Activated naive CD4-positive, alpha-beta T cell treated with anti-CD3 and anti-CD28 coated beads, Interleukin-2, amount 50 U/mL, for 24 hours (primary cell): Measurements from ENCODE around the gene SLC4A9.
"Not testable (repeated sequence)": the region's sequence is repeated elsewhere in the genome, so short reads cannot be mapped to it uniquely, and the experiment has no call there.

Experiments
- H3K27ac Mint-ChIP-seq: one replicate; pipeline ENCODE4 v1.8.0; 2021; ENCODE audit warnings: mild to moderate bottlenecking, mixed read lengths
- H3K27me3 Mint-ChIP-seq: one replicate; pipeline ENCODE4 v1.8.0; 2021; ENCODE audit warnings: mixed read lengths
- H3K36me3 Mint-ChIP-seq: one replicate; pipeline ENCODE4 v1.8.0; 2021; ENCODE audit warnings: mixed read lengths
- H3K4me1 Mint-ChIP-seq: one replicate; pipeline ENCODE4 v1.8.0; 2021; ENCODE audit warnings: mixed read lengths
- H3K4me3 Mint-ChIP-seq: one replicate; pipeline ENCODE4 v1.8.0; 2021; ENCODE audit warnings: mild to moderate bottlenecking, mixed read lengths
- H3K9me3 Mint-ChIP-seq: one replicate; pipeline ENCODE4 v1.8.0; 2021; ENCODE audit warnings: mixed read lengths

SLC4A9 gene

GRCh38 chr5:140393738-140394137 lies 33.7 kb downstream of the SLC4A9 start:
- Mint-ChIP-seq H3K27me3 (no peaks in the 10 kb centered on the region), H3K4me3 (no peak overlapping the region), H3K9me3 (no peaks in the 10 kb centered on the region), H3K4me1 (no peaks in the 10 kb centered on the region), H3K36me3 (peaks cover 2% of the 10 kb centered on the region), H3K27ac (no peak overlapping the region)

GRCh38 chr5:140398379-140398811 lies 38.4 kb downstream of the SLC4A9 start:
- Mint-ChIP-seq H3K27ac (no peak overlapping the region), H3K4me1 (peaks cover 7% of the 10 kb centered on the region), H3K27me3 (no peaks in the 10 kb centered on the region), H3K4me3 (no peak overlapping the region), H3K9me3 (no peaks in the 10 kb centered on the region), H3K36me3 (no peaks in the 10 kb centered on the region)

- H3K27ac Mint-ChIP-seq, result peak overlapping the region; percentile 91
- no peak overlapping the region for H3K4me3 Mint-ChIP-seq
- peaks cover 4% of the 10 kb centered on the region for H3K36me3 Mint-ChIP-seq
- H3K4me1 Mint-ChIP-seq, result peaks cover 22% of the 10 kb centered on the region
- H3K9me3 Mint-ChIP-seq, result no peaks in the 10 kb centered on the region
- no peaks in the 10 kb centered on the region for H3K27me3 Mint-ChIP-seq
These were observed 40.2 kb downstream of the SLC4A9 start for GRCh38 chr5:140399979-140400729.

GRCh38 chr5:140400730-140401361 lies 40.9 kb downstream of the SLC4A9 start:
- no peak overlapping the region for H3K4me3 Mint-ChIP-seq
- H3K4me1 Mint-ChIP-seq, result peaks cover 25% of the 10 kb centered on the region
- H3K36me3 Mint-ChIP-seq, result peaks cover 6% of the 10 kb centered on the region
- H3K27ac Mint-ChIP-seq, result peak overlapping the region; percentile 91
- H3K9me3 Mint-ChIP-seq, result no peaks in the 10 kb centered on the region
- H3K27me3 Mint-ChIP-seq, result no peaks in the 10 kb centered on the region

- no peak within 1 kb of the TSS for H3K27ac Mint-ChIP-seq
- no peaks in the 10 kb centered on the region for H3K27me3 Mint-ChIP-seq
- no peak within 1 kb of the TSS for H3K4me3 Mint-ChIP-seq
- peaks cover 8% of the 10 kb centered on the region for H3K36me3 Mint-ChIP-seq
- H3K9me3 Mint-ChIP-seq, result no peaks in the 10 kb centered on the region
- peaks cover 31% of the 10 kb centered on the region for H3K4me1 Mint-ChIP-seq
These were observed 41.6 kb downstream of the SLC4A9 start, which contains the start of gene ANKHD1 for GRCh38 chr5:140401362-140402257. Gene ANKHD1, plus strand, starts transcription at chr5:140401833. Its CDS starts 135 bp downstream, at chr5:140401968.

- Mint-ChIP-seq H3K9me3 (no peaks in the 10 kb centered on the region), H3K27me3 (no peaks in the 10 kb centered on the region), H3K4me3 (no peak overlapping the region), H3K36me3 (peaks cover 8% of the 10 kb centered on the region), H3K4me1 (peaks cover 34% of the 10 kb centered on the region), H3K27ac (peak overlapping the region; percentile 23)
These were observed 42.5 kb downstream of the SLC4A9 start for GRCh38 chr5:140402258-140403074.

GRCh38 chr5:140403613-140404012 lies 43.6 kb downstream of the SLC4A9 start:
- peaks cover 8% of the 10 kb centered on the region for H3K36me3 Mint-ChIP-seq

GRCh38 chr5:140408750-140409241 lies 48.8 kb downstream of the SLC4A9 start:
- H3K4me3 Mint-ChIP-seq, result peak overlapping the region; percentile 36
- H3K4me1 Mint-ChIP-seq, result peaks cover 64% of the 10 kb centered on the region
- H3K27ac Mint-ChIP-seq, result peak overlapping the region; percentile 23
- peaks cover 7% of the 10 kb centered on the region for H3K36me3 Mint-ChIP-seq
- no peaks in the 10 kb centered on the region for H3K9me3 Mint-ChIP-seq
- no peaks in the 10 kb centered on the region for H3K27me3 Mint-ChIP-seq

More at GRCh38 chr5:140403613-140404012, 43.6 kb downstream of the SLC4A9 start:
- H3K4me1 Mint-ChIP-seq, result peaks cover 44% of the 10 kb centered on the region
- no peaks in the 10 kb centered on the region for H3K9me3 Mint-ChIP-seq
- no peaks in the 10 kb centered on the region for H3K27me3 Mint-ChIP-seq
- peak overlapping the region; percentile 57 for H3K27ac Mint-ChIP-seq
- no peak overlapping the region for H3K4me3 Mint-ChIP-seq

GRCh38 chr5:140413230-140413629 lies 53.2 kb downstream of the SLC4A9 start:
- no peaks in the 10 kb centered on the region for H3K27me3 Mint-ChIP-seq
- H3K4me1 Mint-ChIP-seq, result peaks cover 49% of the 10 kb centered on the region
- H3K36me3 Mint-ChIP-seq, result peaks cover 9% of the 10 kb centered on the region
- H3K9me3 Mint-ChIP-seq, result no peaks in the 10 kb centered on the region
- peak overlapping the region; percentile 26 for H3K4me3 Mint-ChIP-seq
- no peak overlapping the region for H3K27ac Mint-ChIP-seq

GRCh38 chr5:140417235-140417634 lies 57.2 kb downstream of the SLC4A9 start:
- Mint-ChIP-seq H3K27ac (no peak overlapping the region), H3K4me3 (no peak overlapping the region), H3K4me1 (peaks cover 66% of the 10 kb centered on the region), H3K27me3 (no peaks in the 10 kb centered on the region), H3K36me3 (peaks cover 22% of the 10 kb centered on the region), H3K9me3 (no peaks in the 10 kb centered on the region)

GRCh38 chr5:140418862-140419520 lies 59.0 kb downstream of the SLC4A9 start:
- Mint-ChIP-seq H3K27ac (peak overlapping the region; percentile 1), H3K4me1 (peaks cover 65% of the 10 kb centered on the region), H3K9me3 (no peaks in the 10 kb centered on the region), H3K36me3 (peaks cover 21% of the 10 kb centered on the region), H3K4me3 (peak overlapping the region; percentile 19), H3K27me3 (no peaks in the 10 kb centered on the region)

GRCh38 chr5:140420226-140420570 lies 60.2 kb downstream of the SLC4A9 start:
- peak overlapping the region; percentile 26 for H3K4me3 Mint-ChIP-seq
- peak overlapping the region; percentile 53 for H3K27ac Mint-ChIP-seq
- H3K9me3 Mint-ChIP-seq, result no peaks in the 10 kb centered on the region
- no peaks in the 10 kb centered on the region for H3K27me3 Mint-ChIP-seq
- peaks cover 75% of the 10 kb centered on the region for H3K4me1 Mint-ChIP-seq
- H3K36me3 Mint-ChIP-seq, result peaks cover 19% of the 10 kb centered on the region

GRCh38 chr5:140420665-140421361 lies 60.8 kb downstream of the SLC4A9 start:
- peak overlapping the region; percentile 63 for H3K27ac Mint-ChIP-seq
- peaks cover 80% of the 10 kb centered on the region for H3K4me1 Mint-ChIP-seq
- peaks cover 21% of the 10 kb centered on the region for H3K36me3 Mint-ChIP-seq
- no peaks in the 10 kb centered on the region for H3K9me3 Mint-ChIP-seq
- H3K27me3 Mint-ChIP-seq, result no peaks in the 10 kb centered on the region
- H3K4me3 Mint-ChIP-seq, result peak overlapping the region; percentile 26

- not testable (repeated sequence) for H3K27ac Mint-ChIP-seq, H3K27me3 Mint-ChIP-seq, H3K4me3 Mint-ChIP-seq, H3K9me3 Mint-ChIP-seq
- H3K4me1 Mint-ChIP-seq, result peaks cover 76% of the 10 kb centered on the region
- H3K36me3 Mint-ChIP-seq, result peaks cover 17% of the 10 kb centered on the region
These were observed 61.4 kb downstream of the SLC4A9 start for GRCh38 chr5:140421375-140421774.
